ENCODE results near the gene ZNF154.

- no peak for TF ChIP-seq SUZ12 (IDR thresholded peaks at IDR 0.05; ENCODE audit: extremely low read depth, insufficient read depth, insufficient read length)
- TF ChIP-seq ZNF274 (IDR thresholded peaks at IDR 0.05; ENCODE audit: low read depth, low read length), result no peak
- no peak for TF ChIP-seq YY1 (IDR thresholded peaks at IDR 0.05; ENCODE audit: insufficient read depth, insufficient read length)
Measured at GRCh38 chr19:57709616-57710015, 612 bp upstream of the ZNF154 start.

Measured in NT2/D1 (cell line).